Upper lobe of left lung (tissue), 6 donors: Measurements from ENCODE around the gene EEF1AKMT4. TPM values are rescaled to one million over a fixed set of nuclear protein-coding genes. Genes with fewer than 3 reads are reported as not detected.

Source experiments
- ATAC-seq, 2 donors: fragments of 200-7000 bp; cut with Tn5 transposase; one replicate each; pipeline ENCODE4 v1.9.1; 2022; ENCODE audit warnings: mild to moderate bottlenecking in 2 of 2, moderate library complexity in 2 of 2; ENCODE audit not compliant: low FRiP score in 2 of 2
- DNase-seq, 2 donors: peaks; one replicate each; pipeline ENCODE4 v3.0.0-alpha.2; 2019 to 2020
- H3K27ac ChIP-seq, 4 donors: fragments of 200-600 bp; sonication (generic); one replicate each; pipeline ENCODE4 v1.5.1; 2016 to 2019
- H3K27me3 ChIP-seq, 4 donors: fragments of 200-600 bp; sonication (generic); one replicate each; pipeline ENCODE4 v1.5.1; 2017 to 2019
- H3K36me3 ChIP-seq, 4 donors: fragments of 200-600 bp; sonication (generic); one replicate each; pipeline ENCODE4 v1.5.1; 2016 to 2019
- H3K4me1 ChIP-seq, 4 donors: fragments of 200-600 bp; sonication (generic); one replicate each; pipeline ENCODE4 v1.5.1; 2018 to 2019
- H3K4me3 ChIP-seq, 4 donors: fragments of 200-600 bp; sonication (generic); one replicate each; pipeline ENCODE4 v1.5.1; 2017 to 2019; ENCODE audit warnings: mild to moderate bottlenecking in 2 of 4, moderate library complexity in 1 of 4
- H3K9me3 ChIP-seq, 4 donors: fragments of 200-600 bp; sonication (generic); one replicate each; pipeline ENCODE4 v1.5.1; 2018 to 2019
- EP300 ChIP-seq, 4 donors: sonication (generic); formaldehyde crosslinking; IDR thresholded peaks; one replicate each; pipeline ENCODE4 v1.5.1; 2017; ENCODE audit warnings: antibody characterized with exemption in 4 of 4, control low read depth in 2 of 4
- POLR2A ChIP-seq, 4 donors: fragments of 450-650 bp; IDR thresholded peaks; one replicate each; pipeline ENCODE4 v1.5.1; 2016 to 2017; ENCODE audit warnings: antibody characterized with exemption in 4 of 4, mild to moderate bottlenecking in 2 of 4
- POLR2AphosphoS5 ChIP-seq, 2 donors: sonication (generic); formaldehyde crosslinking; IDR thresholded peaks; one replicate each; pipeline ENCODE4 v1.5.1; 2017; ENCODE audit warnings: antibody characterized with exemption in 2 of 2
- WGBS, 2 donors: methylation state at CpG; one replicate each; pipeline ENCODE4 v1.1.5; 2017 to 2018; 5-methylcytosine and 5-hydroxymethylcytosine counted together
- total RNA-seq, 6 donors: library from RNA; depleted of rRNA in 4 of 6; stranded (reverse); fragments of >200 nt in 4 of 6; gene quantifications; one replicate each; pipeline versions ENCODE4 v1.1.0 to v1.2.1, GENCODE V29; 2016 to 2021
- TF ChIP-seq, protein P1 (sequence below), 6 experiments: fragments of 450-650 bp in 4 of 6; fragments of 200-600 bp in 2 of 6; sonication (generic) in 2 of 6; IDR thresholded peaks; one replicate each; pipeline ENCODE4 v1.5.1; 2016 to 2019; ENCODE audit warnings: antibody characterized with exemption in 6 of 6
- donor health status: DM: no; HTN: no; CAD: no; lungs with moderate emphysema.
- donor health status: DM: no; HTN: yes; CAD: no; lungs with severe emphysema.

Gene EEF1AKMT4
- total RNA-seq, 6 donors from 2014 or later = 1.8 to 8.8 (median 4.1) TPM

GRCh38 chr3:184248454-184249411 is 739 bp upstream of the EEF1AKMT4 start, which contains the start of gene ALG3:
ALG3 (minus strand) TSS chr3:184248962; CDS start chr3:184248940, 22 bp downstream.
- Histone ChIP-seq H3K4me3 (peak within 1 kb of the TSS; percentile 73 to 94 (median 80)), H3K9me3 (no peaks in the 10 kb centered on the region), H3K36me3 (peaks cover 6 to 20% (median 16%) of the 10 kb centered on the region in 4 donors), H3K27ac (peak within 1 kb of the TSS; percentile 84 to 91 (median 86)), H3K4me1 (peaks cover 11 to 34% (median 17%) of the 10 kb centered on the region in 4 donors), H3K27me3 (no peaks in the 10 kb centered on the region)
- DNase-seq (peak; percentile 80 to 93), ATAC-seq (peak; percentile 93 to 94)
- 0% methylated on average over 21 to 43 of the region's 49 CpGs for WGBS, 2 donors
- TF ChIP-seq, protein P1, sequence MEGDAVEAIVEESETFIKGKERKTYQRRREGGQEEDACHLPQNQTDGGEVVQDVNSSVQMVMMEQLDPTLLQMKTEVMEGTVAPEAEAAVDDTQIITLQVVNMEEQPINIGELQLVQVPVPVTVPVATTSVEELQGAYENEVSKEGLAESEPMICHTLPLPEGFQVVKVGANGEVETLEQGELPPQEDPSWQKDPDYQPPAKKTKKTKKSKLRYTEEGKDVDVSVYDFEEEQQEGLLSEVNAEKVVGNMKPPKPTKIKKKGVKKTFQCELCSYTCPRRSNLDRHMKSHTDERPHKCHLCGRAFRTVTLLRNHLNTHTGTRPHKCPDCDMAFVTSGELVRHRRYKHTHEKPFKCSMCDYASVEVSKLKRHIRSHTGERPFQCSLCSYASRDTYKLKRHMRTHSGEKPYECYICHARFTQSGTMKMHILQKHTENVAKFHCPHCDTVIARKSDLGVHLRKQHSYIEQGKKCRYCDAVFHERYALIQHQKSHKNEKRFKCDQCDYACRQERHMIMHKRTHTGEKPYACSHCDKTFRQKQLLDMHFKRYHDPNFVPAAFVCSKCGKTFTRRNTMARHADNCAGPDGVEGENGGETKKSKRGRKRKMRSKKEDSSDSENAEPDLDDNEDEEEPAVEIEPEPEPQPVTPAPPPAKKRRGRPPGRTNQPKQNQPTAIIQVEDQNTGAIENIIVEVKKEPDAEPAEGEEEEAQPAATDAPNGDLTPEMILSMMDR (IDR thresholded peaks at IDR 0.05) = peak in 2 of 6 experiments; percentile 7 to 25
- TF ChIP-seq POLR2A (IDR thresholded peaks at IDR 0.05) = peak in 2 of 4 donors; percentile 36 to 79
- no peak for TF ChIP-seq EP300 (IDR thresholded peaks at IDR 0.05)
- peak; percentile 73 to 75 for TF ChIP-seq POLR2AphosphoS5 (IDR thresholded peaks at IDR 0.05)

GRCh38 chr3:184250167-184250828 is 826 bp downstream of the EEF1AKMT4 start:
- Histone ChIP-seq H3K9me3 (no peaks in the 10 kb centered on the region), H3K27ac (peak overlapping the region; percentile 50 to 91 (median 86)), H3K4me1 (peaks cover 11 to 34% (median 17%) of the 10 kb centered on the region in 4 donors), H3K4me3 (peak overlapping the region; percentile 73 to 94 (median 80)), H3K27me3 (no peaks in the 10 kb centered on the region), H3K36me3 (peaks cover 0 to 4% (median 1%) of the 10 kb centered on the region in 4 donors)
- WGBS, 2 donors = 14 to 15% methylated on average over 17 to 20 of the region's 20 CpGs
- TF ChIP-seq, protein P1 (IDR thresholded peaks at IDR 0.05) = peak; percentile 72 to 92 (median 84)
- TF ChIP-seq POLR2A (IDR thresholded peaks at IDR 0.05) (no peak), POLR2AphosphoS5 (IDR thresholded peaks at IDR 0.05) (no peak)
- DNase-seq = peak in 1 of 2 donors; percentile 92
- peak; percentile 89 to 94 for ATAC-seq

- H3K36me3 ChIP-seq = peaks cover 0 to 3% (median 0%) of the 10 kb centered on the region in 4 donors
- H3K9me3 ChIP-seq = no peaks in the 10 kb centered on the region
- DNase-seq = no peak
- TF ChIP-seq EP300 (IDR thresholded peaks at IDR 0.05) (no peak), POLR2AphosphoS5 (IDR thresholded peaks at IDR 0.05) (no peak), POLR2A (IDR thresholded peaks at IDR 0.05) (no peak)
- TF ChIP-seq, protein P1 (IDR thresholded peaks at IDR 0.05) = no peak
- peaks cover 0 to 10% (median 5%) of the 10 kb centered on the region in 4 donors for H3K27me3 ChIP-seq
- WGBS, 2 donors = 89 to 94% methylated on average over 3 of the region's 3 CpGs
- no peak overlapping the region for H3K27ac ChIP-seq
- H3K4me3 ChIP-seq = no peak overlapping the region
- no peak for ATAC-seq
- H3K4me1 ChIP-seq = peaks cover 9 to 16% (median 11%) of the 10 kb centered on the region in 4 donors
Observed at GRCh38 chr3:184255291-184256039, 6.0 kb downstream of the EEF1AKMT4 start.

DNA sequence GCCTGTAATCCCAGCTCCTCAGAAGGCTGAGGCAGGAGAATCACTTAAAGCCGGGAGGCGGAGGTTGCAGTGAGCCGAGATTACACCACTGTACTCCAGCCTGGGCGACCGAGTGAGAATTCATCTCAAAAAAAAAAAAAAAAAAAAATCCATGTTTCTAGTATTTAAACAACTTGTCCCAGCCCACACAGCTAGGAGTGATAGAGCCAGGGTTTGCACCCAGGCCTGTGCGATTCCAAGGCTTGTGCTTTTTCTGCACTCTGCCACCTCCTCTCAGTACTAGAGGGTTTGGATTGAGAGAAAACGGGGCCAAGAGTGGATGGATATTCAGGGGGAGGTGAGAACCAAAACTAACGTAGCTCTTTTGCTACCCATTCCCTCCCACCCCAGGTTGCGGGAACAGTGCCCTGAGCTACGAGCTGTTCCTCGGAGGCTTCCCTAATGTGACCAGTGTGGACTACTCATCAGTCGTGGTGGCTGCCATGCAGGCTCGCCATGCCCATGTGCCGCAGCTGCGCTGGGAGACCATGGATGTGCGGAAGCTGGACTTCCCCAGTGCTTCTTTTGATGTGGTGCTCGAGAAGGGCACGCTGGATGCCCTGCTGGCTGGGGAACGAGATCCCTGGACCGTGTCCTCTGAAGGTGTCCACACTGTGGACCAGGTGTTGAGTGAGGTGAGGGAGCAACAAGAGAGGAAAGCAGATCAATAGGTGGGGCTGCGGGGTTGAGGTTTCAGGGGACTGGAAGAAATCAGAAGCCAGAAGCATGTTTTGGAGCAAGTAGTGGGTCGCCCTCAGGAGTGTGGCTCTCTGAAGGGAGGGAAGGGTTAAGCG is 7.8 kb downstream of the EEF1AKMT4 start:
- 90 to 95% methylated on average over 21 to 23 of the region's 23 CpGs for WGBS, 2 donors
- Histone ChIP-seq H3K27ac (no peak overlapping the region), H3K4me1 (peaks cover 25 to 29% (median 26%) of the 10 kb centered on the region in 4 donors), H3K36me3 (peaks cover 0 to 3% (median 0%) of the 10 kb centered on the region in 4 donors), H3K27me3 (peaks cover 0 to 26% (median 13%) of the 10 kb centered on the region in 4 donors), H3K9me3 (no peaks in the 10 kb centered on the region), H3K4me3 (no peak overlapping the region)
- TF ChIP-seq POLR2AphosphoS5 (IDR thresholded peaks at IDR 0.05) (no peak), EP300 (IDR thresholded peaks at IDR 0.05) (no peak), POLR2A (IDR thresholded peaks at IDR 0.05) (no peak)
- TF ChIP-seq, protein P1 (IDR thresholded peaks at IDR 0.05) = no peak
- ATAC-seq (no peak), DNase-seq (no peak)
